NT2/D1 (cell line): Measurements from ENCODE around the gene AKAP8L.

Experiments
- DNase-seq: peaks from one replicate; pipeline ENCODE4 v3.0.0-alpha.2; 2011; ENCODE audit warnings: low read depth, low spot score
- H3K27me3 ChIP-seq: 2 replicates; pipeline ENCODE4 v1.6.0; 2011; ENCODE audit warnings: mild to moderate bottlenecking; ENCODE audit not compliant: insufficient read length, insufficient read depth
- H3K36me3 ChIP-seq: 2 replicates; pipeline ENCODE4 v1.6.1; 2011; ENCODE audit warnings: mild to moderate bottlenecking, low read length, mixed read lengths; ENCODE audit not compliant: insufficient read depth, insufficient read length
- H3K4me1 ChIP-seq: 2 replicates; pipeline ENCODE4 v1.5.1; 2011; ENCODE audit not compliant: insufficient read depth, insufficient read length
- H3K4me3 ChIP-seq: 2 replicates; pipeline ENCODE4 v1.5.1; 2011; ENCODE audit warnings: low read depth; ENCODE audit not compliant: insufficient read length
- H3K9ac ChIP-seq: 2 replicates; pipeline ENCODE4 v1.6.0; 2011; ENCODE audit warnings: low read depth; ENCODE audit not compliant: insufficient read length
- H3K9me3 ChIP-seq: 2 replicates; pipeline ENCODE4 v1.5.1; 2011; ENCODE audit warnings: mild to moderate bottlenecking, low read length; ENCODE audit not compliant: insufficient read depth
- SUZ12 ChIP-seq: IDR thresholded peaks from 2 replicates; pipeline ENCODE4 v1.6.1; 2011; ENCODE audit not compliant: insufficient read length, insufficient read depth; ENCODE audit errors: extremely low read depth
- YY1 ChIP-seq: IDR thresholded peaks from 2 replicates; pipeline ENCODE4 v1.6.1; 2011; ENCODE audit not compliant: insufficient read length, insufficient read depth
- ZNF274 ChIP-seq: IDR thresholded peaks from 2 replicates; pipeline ENCODE4 v1.6.1; 2011; ENCODE audit warnings: mild to moderate bottlenecking, low read depth, low read length

The AKAP8L gene

GRCh38 chr19:15445807-15446376, 27.1 kb upstream of the AKAP8L start:
- H3K4me1 ChIP-seq, result no peaks in the 10 kb centered on the region
- H3K4me3 ChIP-seq, result no peak overlapping the region
- TF ChIP-seq ZNF274, result no peak
- no peak for TF ChIP-seq SUZ12
- TF ChIP-seq YY1, result no peak
- no peaks in the 10 kb centered on the region for H3K36me3 ChIP-seq
- no peak overlapping the region for H3K9ac ChIP-seq
- H3K27me3 ChIP-seq, result no peaks in the 10 kb centered on the region
- DNase-seq, result no peak
- H3K9me3 ChIP-seq, result no peaks in the 10 kb centered on the region

- Histone ChIP-seq H3K9me3 (no peaks in the 10 kb centered on the region), H3K9ac (no peak overlapping the region), H3K27me3 (no peaks in the 10 kb centered on the region), H3K4me3 (no peak overlapping the region), H3K36me3 (no peaks in the 10 kb centered on the region), H3K4me1 (no peaks in the 10 kb centered on the region)
- no peak for DNase-seq
- TF ChIP-seq SUZ12 (no peak), YY1 (no peak), ZNF274 (no peak)
Observed at GRCh38 chr19:15445227-15445605, 26.4 kb upstream of the AKAP8L start.

- Histone ChIP-seq H3K4me3 (no peak overlapping the region), H3K4me1 (peaks cover 5% of the 10 kb centered on the region)
- TF ChIP-seq ZNF274, result no peak
Observed at GRCh38 chr19:15444505-15445226, 25.9 kb upstream of the AKAP8L start.

GRCh38 chr19:15443838-15444237, 25.1 kb upstream of the AKAP8L start:
- Histone ChIP-seq H3K36me3 (no peaks in the 10 kb centered on the region), H3K4me1 (peaks cover 11% of the 10 kb centered on the region), H3K27me3 (no peaks in the 10 kb centered on the region), H3K4me3 (no peak overlapping the region), H3K9me3 (no peaks in the 10 kb centered on the region), H3K9ac (no peak overlapping the region)
- no peak for TF ChIP-seq ZNF274
- TF ChIP-seq SUZ12, result no peak
- TF ChIP-seq YY1, result no peak
- no peak for DNase-seq

More at GRCh38 chr19:15444505-15445226, 25.9 kb upstream of the AKAP8L start:
- Histone ChIP-seq H3K36me3 (no peaks in the 10 kb centered on the region), H3K9me3 (no peaks in the 10 kb centered on the region), H3K9ac (no peak overlapping the region), H3K27me3 (no peaks in the 10 kb centered on the region)
- no peak for DNase-seq

- no peaks in the 10 kb centered on the region for H3K9me3 ChIP-seq
- H3K4me1 ChIP-seq, result peaks cover 15% of the 10 kb centered on the region
- no peak overlapping the region for H3K4me3 ChIP-seq
- TF ChIP-seq YY1 (no peak), SUZ12 (no peak), ZNF274 (no peak)
- H3K27me3 ChIP-seq, result no peaks in the 10 kb centered on the region
- no peak overlapping the region for H3K9ac ChIP-seq
- H3K36me3 ChIP-seq, result no peaks in the 10 kb centered on the region
- no peak for DNase-seq
Observed at GRCh38 chr19:15443325-15443724, 24.5 kb upstream of the AKAP8L start.

- no peaks in the 10 kb centered on the region for H3K36me3 ChIP-seq
- no peak overlapping the region for H3K9ac ChIP-seq
- no peak overlapping the region for H3K4me3 ChIP-seq
- TF ChIP-seq ZNF274 (no peak), YY1 (no peak), SUZ12 (no peak)
- no peak for DNase-seq
- H3K9me3 ChIP-seq, result no peaks in the 10 kb centered on the region
- peaks cover 15% of the 10 kb centered on the region for H3K4me1 ChIP-seq
- H3K27me3 ChIP-seq, result no peaks in the 10 kb centered on the region
Observed at GRCh38 chr19:15442142-15442920, 23.5 kb upstream of the AKAP8L start.

GRCh38 chr19:15441317-15441716, 22.5 kb upstream of the AKAP8L start:
- Histone ChIP-seq H3K36me3 (no peaks in the 10 kb centered on the region), H3K4me1 (peaks cover 21% of the 10 kb centered on the region), H3K4me3 (no peak overlapping the region), H3K27me3 (no peaks in the 10 kb centered on the region), H3K9me3 (no peaks in the 10 kb centered on the region), H3K9ac (no peak overlapping the region)
- no peak for DNase-seq
- TF ChIP-seq SUZ12 (no peak), ZNF274 (no peak), YY1 (no peak)
